Gastrocnemius medialis (tissue), 4 donors: ENCODE measurements around the gene SH2D4B.

ENCODE experiments used
- CTCF ChIP-seq, 5 experiments: fragments of 450-650 bp in 3 of 5; fragments of 200-600 bp in 2 of 5; sonication (generic) in 2 of 5; IDR thresholded peaks in 4 of 5; conservative IDR thresholded peaks in 1 of 5; 1 replicate in 4 of 5; 2 replicates in 1 of 5; pipeline ENCODE4 v1.5.1; 2016 to 2019; ENCODE audit warnings: antibody characterized with exemption in 5 of 5, mild to moderate bottlenecking in 3 of 5, moderate library complexity in 3 of 5
- POLR2A ChIP-seq, 2 donors: fragments of 450-650 bp; IDR thresholded peaks; one replicate each; pipeline ENCODE4 v1.6.1; 2017; ENCODE audit warnings: antibody characterized with exemption in 2 of 2, mild to moderate bottlenecking in 2 of 2, moderate library complexity in 2 of 2

DNA sequence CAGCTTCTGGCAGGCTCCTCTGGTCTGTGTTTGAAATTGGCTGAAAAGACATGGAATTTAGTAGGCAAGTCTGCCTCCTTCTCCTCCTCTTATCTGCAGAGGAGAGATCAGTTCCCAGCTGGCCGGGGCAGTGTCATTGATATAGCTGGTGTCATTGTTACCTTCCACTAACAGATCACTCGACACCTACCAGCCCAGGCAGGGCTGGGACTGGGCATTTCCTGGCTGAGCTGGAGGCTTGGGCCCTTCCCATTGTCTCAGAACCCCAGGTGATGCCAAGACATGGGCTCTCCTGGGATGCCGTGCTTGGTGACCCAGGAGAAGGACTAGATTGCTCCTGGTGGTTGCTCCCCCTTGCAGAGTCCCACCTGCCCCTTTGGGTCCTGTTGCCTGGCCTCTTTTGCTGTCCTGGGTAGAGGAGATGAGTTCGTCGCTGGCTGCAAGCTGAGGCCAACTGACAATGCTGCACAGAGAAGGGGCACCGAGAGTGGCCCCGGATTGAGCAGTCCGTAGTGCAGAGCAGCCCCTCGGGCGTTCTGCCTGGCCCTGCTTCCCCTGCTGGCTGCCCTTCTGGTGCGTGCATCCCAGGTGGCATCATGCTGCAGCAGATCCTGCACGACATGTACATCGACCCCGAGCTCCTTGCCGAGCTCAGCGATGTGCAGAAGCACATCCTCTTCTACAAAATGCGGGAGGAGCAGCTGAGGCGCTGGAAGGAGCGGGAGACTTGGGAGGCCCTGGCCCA, at the start of gene SH2D4B:
- TF ChIP-seq CTCF (IDR thresholded peaks at IDR 0.05 in 4 of 5, conservative IDR thresholded peaks at IDR 0.05 in 1 of 5) = no peak
- TF ChIP-seq POLR2A (IDR thresholded peaks at IDR 0.05) = no peak
